OCI-M2 (cell line): Measurements from ENCODE around the gene CDH4.
"Not testable (repeated sequence)": the region's sequence is repeated elsewhere in the genome, so short reads cannot be mapped to it uniquely, and the experiment has no call there.

Source experiments
- DNase-seq: peaks from one replicate; lab custom pipeline; 2025; ENCODE audit not compliant: unreplicated experiment; lab: John Stamatoyannopoulos, UW

The CDH4 gene

DNA sequence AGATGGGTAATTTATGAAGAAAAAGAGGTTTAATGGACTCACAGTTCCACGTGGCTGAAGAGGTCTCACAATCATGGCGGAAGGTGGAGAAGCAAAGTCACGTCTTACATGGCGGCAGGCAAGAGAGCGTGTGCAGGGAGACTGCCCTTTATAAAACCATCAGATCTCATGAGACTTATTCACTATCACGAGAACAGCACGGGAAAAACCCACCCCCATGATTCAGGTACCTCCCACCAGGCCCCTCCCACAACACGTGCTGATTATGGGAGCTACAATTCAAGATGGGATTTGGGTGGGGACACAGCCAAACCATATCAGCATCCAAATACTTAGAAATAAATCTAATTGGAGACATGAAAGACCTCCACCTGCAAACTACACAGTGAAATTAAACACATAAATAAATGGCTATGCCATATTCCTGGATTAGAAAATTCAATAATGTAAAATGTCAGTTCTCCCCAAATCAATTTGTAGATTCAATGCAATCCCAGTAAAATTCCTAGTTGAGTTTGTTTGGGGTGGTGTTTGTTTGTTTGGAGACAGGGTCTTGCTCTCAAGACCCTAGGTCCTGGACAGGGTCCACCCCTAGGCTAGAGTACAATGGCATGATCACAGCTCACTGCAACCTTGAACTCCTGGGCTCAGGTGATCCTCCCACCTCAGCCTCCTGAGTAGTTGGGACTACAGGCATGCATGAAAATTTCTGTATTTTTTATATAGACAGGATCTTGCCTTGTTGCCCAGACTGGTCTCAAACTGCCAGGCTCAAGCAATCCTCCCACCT, 712.0 kb downstream of the CDH4 start:
- no peak for DNase-seq

DNA sequence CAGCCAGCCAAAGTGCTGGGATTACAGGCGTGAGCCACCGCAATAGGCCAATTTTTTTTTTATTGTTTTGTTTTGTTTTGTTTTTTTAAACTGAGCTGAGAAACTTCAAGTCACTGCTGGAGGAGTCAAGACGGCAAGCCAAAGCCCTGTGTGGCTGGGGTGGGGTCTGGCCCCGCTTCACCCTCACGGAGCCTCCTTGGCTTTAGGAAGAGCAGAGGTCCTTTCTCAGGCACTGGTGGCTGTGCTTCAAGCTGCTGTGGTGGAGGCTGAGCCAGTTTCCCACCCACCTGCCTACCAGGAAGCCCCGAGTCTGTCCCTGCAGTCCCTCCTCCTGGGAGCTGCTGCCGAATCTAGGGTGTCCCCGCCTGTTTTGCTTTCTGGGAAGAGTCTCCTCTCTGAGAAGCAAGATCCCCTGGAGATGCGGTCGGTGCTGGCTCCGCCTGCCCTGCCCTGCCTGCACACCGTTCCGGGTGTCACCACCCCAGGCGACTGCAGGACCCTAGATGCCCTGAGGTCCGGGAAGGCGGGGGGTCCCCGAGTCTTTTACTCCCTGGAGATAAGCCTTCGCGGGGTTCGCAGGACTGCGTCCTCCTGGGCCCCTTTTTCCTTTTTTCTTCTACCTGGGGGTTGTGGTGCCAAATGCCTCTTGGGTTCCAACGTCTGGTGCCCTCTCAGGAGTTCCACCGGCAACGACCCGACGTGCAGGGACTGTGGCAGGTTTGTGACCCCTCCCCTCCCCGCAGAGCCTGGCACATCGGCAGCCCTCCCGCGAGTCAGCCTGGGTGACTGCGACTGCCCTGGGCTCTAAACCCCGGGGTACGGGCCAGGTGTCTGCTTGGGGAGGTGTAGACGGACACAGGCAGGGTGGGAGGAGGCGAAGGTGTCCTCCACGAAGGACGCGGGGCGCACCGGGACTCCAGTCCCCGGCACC, 712.9 kb downstream of the CDH4 start:
- DNase-seq: no peak

DNA sequence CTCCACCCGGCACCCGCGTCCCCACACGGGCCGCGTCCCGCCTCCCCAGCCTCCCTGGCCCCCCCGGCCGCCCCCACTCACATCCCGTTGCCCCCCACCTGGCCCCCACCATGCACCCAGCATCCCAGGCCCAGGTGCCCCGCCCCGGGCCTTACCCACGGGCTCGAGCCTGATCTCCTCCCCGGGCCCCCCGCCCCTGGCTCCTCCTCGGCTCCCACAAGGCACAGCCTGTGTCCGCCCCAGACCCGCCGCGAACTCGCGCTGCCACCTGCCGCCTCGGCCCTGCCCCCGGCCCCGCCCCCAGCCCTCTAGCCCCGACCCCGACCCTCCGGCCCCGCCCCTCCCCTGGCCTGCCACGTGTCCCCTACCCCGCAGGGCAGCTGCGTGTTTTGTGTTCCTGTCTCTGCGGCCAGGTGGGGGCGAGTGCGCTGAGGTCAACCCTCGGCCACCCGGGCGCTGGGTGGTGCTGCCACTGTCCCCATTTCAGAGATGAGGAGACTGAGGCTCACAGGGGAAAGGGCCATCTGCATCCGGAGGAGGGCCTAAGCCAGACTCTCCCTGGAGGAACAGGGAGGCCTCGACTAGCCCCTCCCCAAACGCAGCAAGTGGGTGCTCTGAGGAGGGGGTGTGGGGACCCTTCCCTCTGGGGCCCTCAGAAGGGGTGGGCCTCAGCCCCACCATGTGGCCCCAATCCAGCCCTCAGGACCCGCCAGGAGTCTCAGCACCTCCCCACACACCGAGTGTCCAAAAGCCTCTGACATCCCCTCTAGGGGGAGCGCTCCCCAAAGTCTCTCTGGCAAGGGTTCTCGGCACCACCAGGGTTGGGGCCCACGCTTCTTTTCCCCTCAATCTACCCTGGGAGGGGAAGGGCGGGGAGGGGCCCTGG, 713.8 kb downstream of the CDH4 start:
- no peak for DNase-seq

DNA sequence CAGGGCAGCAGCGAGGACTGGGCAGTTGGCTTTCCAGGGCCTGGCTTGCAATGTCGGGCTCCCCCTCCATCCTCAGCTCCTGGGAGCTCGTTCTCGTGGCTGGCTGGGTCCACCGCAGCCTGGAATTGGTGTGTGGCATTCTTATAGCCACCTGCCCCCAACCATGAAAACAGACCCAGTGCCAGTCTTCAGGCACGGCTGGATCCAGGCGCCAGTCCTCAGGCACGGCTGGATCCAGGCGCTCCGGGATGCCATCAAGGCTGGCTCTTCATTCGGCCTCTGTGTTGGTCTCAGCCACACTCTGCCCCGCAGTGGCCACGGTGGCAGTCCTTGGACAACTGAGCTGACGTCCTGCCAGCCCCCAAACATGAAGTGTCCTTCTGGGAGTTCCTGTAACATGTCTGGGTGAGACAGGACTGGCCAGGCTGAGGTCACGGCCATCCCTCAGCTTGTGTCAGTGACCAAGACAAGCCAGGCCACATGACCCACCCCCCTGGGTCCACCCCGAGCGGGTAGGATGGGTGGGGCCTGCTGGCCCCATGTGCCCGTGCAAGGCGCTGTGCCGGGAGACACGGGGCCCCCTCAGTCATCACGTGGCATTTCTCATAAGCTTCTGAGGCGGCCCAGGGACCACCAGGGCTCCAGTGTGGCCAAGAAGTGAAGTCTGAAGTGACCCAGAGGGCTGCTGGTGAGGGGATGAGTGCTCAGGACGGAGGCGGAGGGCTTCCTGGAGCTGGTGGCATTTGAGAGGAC, 714.6 kb downstream of the CDH4 start:
- no peak for DNase-seq

DNA sequence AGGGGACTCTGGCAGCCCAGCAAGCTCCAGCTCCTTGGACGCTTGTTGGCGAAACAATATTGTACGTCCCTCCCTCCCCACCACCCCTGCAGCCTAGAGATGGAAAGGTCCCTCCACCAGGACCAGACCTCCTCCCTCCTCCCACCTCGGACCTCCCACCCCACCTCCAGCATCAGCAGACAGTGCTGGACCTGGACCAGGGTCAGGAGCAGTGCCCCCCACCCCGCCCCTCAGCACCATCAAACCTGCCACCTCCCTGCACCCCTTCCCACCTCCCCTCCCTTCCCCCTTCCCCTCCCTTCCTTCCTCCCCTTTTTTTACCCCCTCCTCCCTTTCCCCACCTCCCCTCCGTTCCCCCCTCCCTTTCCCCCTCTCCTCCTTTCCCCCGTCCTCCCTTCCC, 715.2 kb downstream of the CDH4 start:
- DNase-seq: no peak

DNA sequence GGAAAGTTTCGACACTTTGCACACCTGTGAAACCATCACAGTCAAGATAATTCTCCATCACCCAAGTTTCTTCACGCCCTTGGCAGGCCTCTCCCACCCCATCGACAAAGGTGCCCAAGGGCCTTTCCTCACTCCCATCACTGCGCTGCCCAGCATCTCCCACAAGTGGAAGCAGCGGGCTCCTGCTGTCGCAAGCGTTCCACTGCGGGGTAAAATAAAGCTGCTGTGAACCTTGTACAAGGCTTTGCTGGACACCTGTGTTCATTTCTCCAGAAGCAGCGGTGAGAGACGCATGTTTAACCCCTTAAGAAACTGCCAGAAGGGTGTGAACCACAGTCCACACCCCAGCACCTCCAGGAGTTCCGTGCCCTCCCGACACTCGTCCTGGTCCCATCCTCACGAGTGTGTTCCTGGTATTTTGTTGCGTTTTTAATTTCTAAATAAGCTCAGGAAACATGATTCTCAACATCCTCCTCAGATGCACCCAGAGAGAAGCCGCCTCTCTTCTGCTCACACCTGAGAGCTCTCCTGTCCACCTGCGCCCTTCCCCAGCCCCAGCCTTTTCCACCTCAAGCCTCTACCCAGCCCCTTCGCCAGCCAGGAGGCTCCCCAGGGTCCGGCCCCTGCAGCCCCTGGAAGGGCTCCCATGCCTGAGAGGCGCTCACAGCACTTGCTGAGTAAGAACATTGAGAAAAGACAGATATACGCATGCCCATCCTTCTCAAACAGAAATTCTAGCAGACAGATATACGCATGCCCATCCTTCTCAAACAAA, 716.2 kb downstream of the CDH4 start:
- no peak for DNase-seq

DNA sequence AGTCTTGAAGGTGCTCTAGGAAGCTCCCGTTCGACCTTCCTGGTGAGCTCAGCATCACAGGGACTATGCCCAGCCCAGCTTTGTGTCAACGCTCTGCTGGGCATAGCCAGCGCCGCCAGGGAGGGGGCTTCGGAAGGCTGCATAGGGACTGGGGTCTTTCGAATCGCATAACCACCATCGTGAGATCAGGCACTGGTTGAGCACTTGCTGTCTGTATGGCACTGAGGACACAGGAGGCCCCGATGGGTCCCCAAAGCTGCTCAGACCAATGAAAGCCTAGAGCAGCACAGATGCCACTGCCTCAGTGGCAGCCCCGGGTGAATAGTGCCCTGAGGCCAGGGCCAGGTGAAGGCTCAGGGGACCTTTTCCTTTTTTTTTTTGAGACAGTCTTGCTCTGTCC, 716.9 kb downstream of the CDH4 start:
- DNase-seq: no peak

DNA sequence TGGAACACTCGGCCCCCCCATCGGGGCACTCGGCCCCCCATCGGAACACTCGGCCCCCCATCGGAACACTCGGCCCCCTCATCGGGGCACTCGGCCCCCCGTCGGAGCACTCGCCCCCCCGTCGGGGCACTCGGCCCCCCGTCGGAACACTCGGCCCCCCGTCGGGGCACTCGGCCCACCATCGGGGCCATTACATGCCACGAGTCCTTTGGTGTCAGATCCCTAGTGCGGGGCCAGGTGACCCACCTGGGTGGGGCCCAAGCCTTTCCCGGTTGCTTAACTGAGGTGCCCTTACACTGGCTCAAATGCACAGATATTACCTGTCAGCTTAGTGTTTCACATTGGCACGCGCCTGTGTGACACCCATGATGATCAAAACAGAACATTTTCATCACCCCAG, 717.7 kb downstream of the CDH4 start:
- DNase-seq: no peak

DNA sequence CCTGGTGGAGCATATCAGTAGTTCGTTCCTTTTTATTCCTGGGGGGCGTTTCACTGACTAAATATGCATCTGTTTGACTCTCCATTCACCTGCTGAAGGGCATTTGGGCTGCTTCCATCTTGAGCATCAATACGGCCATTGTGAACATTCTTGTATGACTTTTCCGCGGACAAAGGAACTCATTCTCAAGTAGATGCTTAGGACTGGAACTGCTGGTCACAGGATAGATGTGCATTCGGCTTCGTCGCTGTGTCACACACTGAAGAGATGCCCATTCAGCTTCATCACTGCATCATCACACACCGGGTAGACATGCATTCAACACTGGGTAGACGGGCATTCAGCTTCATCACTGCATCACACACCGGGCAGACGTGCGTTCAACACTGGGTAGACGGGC, 718.3 kb downstream of the CDH4 start:
- no peak for DNase-seq

DNA sequence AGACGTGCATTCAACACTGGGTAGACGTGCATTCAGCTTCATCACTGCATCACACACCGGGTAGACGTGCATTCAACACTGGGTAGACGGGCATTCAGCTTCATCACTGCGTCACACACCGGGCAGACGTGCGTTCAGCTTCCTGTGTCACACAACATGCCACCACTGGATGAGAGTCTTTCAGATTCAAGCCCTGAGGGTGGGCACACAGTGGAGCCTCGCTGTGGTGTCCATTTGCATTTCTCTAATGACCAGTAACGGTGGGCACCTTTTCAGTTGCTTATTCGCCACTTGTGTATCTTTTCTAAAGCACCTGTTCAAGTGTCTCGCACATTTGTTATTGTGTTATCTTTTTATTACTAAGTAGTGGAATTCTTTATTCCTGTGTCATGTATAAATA, 719.5 kb downstream of the CDH4 start:
- not testable (repeated sequence) for DNase-seq

DNA sequence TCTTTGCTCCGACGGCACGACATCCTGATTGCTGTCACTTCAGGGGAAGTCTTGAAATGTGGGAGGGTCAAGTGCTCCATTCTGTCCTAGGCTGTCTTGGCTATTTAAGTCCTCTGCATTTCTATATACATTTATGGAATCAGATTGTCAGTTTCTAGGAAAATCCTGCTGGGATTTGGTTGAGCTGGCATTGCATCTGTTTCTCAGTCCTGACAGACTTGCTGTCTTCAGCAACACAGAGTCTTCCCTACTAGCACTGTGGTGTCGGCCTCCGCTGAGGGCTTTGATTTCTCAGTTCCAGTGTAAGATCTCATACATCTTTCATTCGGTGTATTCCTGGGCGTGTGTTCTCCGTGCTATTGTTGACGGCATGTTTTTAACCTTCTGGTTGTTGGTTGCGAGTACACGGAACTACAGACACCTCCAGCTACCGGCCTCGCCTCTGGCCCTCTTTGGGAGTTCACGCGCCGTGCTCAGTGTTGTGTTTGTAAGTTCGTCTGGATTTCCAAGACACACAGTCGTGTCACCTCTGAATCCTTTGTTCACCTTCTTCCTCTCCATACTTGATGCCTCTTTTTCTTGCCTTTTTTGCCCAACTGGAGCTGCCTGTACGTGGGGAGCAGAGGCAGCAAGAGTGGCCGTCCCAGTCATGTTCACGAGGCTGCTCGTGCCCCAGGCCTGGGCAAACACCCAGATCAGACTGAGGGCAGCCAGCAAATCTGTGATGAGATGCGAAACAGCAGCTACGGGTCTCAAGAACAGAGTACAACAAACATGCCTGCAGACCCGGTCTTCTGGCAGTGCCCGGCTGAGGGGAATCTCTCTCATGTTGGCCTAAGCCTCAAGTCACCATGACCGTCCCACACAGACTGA, 720.8 kb downstream of the CDH4 start:
- no peak for DNase-seq

DNA sequence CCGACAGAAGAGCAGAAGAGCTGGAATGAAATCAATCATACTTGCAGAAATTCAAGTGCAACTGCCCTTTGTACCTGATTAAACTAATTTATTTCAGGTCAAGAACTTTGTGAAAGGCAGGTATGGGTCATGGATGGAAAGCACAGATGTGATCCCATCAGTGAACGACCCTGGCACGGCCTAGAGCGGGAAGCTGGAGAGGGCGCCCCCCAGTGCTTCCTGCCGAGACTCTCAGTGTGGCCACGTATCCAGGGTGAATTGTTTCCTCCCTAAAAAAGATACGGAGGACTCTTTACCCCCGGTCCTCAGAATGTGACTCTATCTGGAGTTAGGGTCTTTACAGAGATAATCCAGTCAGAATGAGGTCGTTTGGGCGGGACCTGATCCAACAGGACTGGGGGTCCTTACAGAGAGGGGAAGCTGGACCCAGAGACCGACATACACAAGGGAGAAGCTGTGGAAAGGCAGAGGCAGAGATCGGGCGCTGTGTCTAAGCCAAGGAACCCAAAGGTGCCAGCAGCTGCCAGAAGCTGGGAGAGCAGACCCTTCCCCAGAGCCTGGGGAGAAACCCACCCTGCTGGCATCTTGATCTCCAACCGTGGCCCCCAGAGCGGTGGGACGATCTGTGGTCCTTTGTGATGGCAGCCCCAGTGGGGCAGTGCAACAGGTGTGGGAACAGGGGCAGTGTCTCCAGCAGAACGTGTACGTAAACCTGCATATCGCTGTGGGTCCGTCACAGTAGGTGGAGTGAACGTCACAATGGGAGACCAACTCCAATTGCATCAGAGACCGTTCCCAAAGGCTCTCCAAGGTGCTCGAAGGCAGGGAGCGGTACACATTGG, 721.7 kb downstream of the CDH4 start:
- no peak for DNase-seq

DNA sequence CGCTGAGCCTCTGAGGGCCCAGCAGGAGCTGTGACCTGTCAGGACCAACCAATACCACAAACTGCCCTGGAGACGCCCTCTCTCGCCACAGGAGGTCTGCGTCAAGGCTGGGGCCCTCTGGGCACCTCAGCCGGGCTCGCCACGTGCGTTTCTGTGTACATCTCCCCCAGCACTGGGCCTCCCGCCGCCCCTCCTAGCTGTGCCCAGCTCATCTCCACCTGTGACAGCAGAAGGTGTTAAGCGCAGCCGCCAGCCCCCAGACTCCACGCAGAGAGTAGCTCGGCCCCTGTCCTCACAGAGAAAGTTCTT, 722.2 kb downstream of the CDH4 start:
- DNase-seq: no peak

DNA sequence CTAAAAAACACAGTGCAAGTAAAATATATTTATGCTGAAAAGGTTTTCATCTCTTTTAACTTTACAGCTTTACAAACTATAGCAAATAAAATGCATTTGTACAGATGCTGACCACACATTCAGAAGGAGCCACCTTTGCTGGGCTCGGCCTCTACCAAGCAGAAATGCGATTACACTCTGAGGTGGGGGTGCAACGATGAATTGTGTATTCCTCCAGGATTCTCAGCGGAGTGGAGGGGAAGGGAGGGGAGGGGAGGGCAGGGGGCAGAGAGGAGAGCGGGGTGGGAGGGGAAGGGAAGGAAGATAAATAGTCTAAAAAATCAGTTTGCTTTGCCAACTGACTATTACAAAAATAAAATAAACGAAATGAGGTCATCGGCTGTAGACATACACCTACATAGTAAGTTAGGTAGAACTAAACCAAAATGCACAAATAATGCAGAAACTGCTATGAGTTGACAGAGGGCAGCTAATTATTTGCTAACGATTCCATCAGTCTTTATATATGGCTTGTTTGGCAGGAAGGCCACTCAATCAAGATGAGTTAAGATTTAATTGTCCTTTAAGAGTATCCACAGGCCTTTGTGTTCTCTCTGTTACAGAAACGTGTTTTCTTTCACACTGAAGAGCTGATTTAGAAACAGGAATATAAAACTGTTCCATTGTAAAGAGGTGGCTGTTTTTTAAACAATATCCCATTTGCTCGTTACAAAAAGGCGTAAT, 723.5 kb downstream of the CDH4 start:
- no peak for DNase-seq

DNA sequence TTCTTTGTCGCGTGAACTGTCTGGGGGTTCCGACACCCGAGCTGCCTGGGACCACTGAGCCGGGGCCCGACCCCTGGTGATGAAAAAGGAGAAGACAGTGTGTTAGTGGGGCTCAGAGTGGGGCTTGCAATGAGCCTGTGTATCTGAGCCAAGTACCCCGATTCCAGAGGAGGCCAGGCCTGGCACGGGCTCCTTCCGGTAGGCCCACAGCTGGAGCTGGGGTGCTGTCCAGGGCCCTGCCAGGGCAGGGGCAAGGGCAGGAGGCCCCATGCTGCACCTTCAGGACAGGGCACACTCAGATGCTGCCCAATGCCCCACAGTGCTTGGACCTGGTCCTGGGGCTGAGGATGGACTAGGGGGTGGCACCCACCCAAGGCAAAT, 724.2 kb downstream of the CDH4 start:
- DNase-seq: no peak

DNA sequence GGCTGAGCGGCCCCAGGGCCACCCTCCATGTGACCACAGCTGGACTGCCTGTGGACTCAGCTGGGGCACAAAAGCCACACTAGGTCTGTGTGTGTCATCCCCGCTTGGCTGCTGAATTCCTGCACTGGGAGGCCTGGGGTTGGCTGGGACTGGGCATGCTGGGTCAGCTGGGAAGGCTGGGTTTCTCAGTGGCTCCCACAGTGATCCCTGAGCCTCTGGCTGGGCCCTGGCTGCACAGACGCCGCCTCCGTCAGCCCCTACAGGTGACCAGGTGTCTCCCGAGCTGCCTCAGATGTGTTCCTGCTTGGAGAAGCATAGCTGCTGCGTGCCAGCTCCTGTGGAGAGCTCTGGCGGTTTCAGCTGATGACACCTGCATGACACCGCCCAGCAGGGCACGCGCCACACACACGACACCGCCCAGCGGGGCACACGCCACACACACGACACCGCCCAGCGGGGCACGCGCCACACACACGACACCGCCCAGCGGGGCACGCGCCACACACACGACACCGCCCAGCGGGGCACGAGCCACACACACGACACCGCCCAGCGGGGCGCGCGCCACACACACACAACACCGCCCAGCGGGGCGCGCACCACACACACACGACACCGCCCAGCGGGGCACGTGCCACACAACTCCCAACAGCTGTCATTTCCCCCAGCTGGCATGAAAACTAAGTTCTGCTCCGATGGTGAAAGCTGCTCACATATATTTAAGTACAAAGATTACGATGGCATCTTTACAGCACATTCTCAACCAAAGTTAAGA, 724.8 kb downstream of the CDH4 start:
- no peak for DNase-seq

DNA sequence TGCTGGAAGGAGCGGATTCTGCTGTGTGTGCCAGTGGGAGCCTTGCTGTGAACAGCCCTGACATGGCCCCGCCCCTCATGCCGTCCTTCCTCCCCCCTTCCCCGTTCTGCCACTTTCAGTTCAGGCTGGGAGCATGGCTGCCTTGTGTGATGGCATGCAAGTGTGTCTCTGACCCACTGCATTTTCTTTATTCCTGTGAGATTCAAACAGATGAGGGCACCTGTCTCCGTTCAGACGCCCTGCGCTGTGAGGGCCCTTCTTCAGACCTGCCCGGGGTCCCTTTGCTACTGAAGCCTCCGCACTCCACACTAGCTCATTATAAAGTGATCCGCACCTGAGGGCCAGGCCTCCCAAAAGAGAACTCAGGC, 725.3 kb downstream of the CDH4 start:
- DNase-seq: no peak
